Tibial artery (tissue), 4 donors: ENCODE data around the gene MMP2.

Experiments used
- DNase-seq, 2 donors: peaks; one replicate each; pipeline ENCODE4 v3.0.0-alpha.2; 2019
- H3K27ac ChIP-seq, 2 donors: fragments of 200-600 bp; sonication (generic) in 1 of 2; 1 replicate in 1 of 2; 2 replicates in 1 of 2; pipeline ENCODE4 v1.5.1; 2018 to 2019; ENCODE audit warnings: mild to moderate bottlenecking in 1 of 2
- H3K27me3 ChIP-seq, 2 donors: fragments of 200-600 bp; sonication (generic) in 1 of 2; one replicate each; pipeline versions ENCODE4 v1.5.1 to v1.6.0; 2016 to 2019
- H3K36me3 ChIP-seq, 3 donors: fragments of 200-600 bp; sonication (generic) in 2 of 3; one replicate each; pipeline ENCODE4 v1.5.1; 2016 to 2019; ENCODE audit warnings: mild to moderate bottlenecking in 2 of 3
- H3K4me1 ChIP-seq, 4 donors: fragments of 200-600 bp; sonication (generic) in 2 of 4; 1 replicate in 3 of 4; 2 replicates in 1 of 4; pipeline ENCODE4 v1.5.1; 2016 to 2019
- H3K4me3 ChIP-seq, 2 donors: fragments of 200-600 bp; sonication (generic) in 1 of 2; 1 replicate in 1 of 2; 2 replicates in 1 of 2; pipeline ENCODE4 v1.5.1; 2018 to 2019; ENCODE audit warnings: mild to moderate bottlenecking in 2 of 2
- H3K9me3 ChIP-seq, 3 donors: fragments of 200-600 bp; sonication (generic) in 1 of 3; one replicate each; pipeline ENCODE4 v1.5.1; 2016 to 2019
- intact Hi-C: fragments of 100-400 bp; cut with DNase I; formaldehyde crosslinking; loops from one replicate; pipeline ENCODE4 v1.15.0; 2023; ENCODE audit warnings: low total_unique reads
- TF ChIP-seq, protein P1 (sequence below), 2 experiments: fragments of 200-600 bp in 1 of 2; fragments of 450-650 bp in 1 of 2; IDR thresholded peaks; one replicate each; pipeline ENCODE4 v1.5.1; 2017 to 2019; ENCODE audit warnings: antibody characterized with exemption in 2 of 2, mild to moderate bottlenecking in 1 of 2, moderate library complexity in 1 of 2

The MMP2 gene

GRCh38 chr16:55462241-55462640 lies 16.8 kb upstream of the MMP2 start:
- Histone ChIP-seq H3K36me3 (no peaks in the 10 kb centered on the region), H3K9me3 (no peaks in the 10 kb centered on the region), H3K4me3 (no peak overlapping the region), H3K4me1 (no peaks in the 10 kb centered on the region), H3K27me3 (no peaks in the 10 kb centered on the region), H3K27ac (no peak overlapping the region)
- TF ChIP-seq, protein P1, sequence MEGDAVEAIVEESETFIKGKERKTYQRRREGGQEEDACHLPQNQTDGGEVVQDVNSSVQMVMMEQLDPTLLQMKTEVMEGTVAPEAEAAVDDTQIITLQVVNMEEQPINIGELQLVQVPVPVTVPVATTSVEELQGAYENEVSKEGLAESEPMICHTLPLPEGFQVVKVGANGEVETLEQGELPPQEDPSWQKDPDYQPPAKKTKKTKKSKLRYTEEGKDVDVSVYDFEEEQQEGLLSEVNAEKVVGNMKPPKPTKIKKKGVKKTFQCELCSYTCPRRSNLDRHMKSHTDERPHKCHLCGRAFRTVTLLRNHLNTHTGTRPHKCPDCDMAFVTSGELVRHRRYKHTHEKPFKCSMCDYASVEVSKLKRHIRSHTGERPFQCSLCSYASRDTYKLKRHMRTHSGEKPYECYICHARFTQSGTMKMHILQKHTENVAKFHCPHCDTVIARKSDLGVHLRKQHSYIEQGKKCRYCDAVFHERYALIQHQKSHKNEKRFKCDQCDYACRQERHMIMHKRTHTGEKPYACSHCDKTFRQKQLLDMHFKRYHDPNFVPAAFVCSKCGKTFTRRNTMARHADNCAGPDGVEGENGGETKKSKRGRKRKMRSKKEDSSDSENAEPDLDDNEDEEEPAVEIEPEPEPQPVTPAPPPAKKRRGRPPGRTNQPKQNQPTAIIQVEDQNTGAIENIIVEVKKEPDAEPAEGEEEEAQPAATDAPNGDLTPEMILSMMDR (IDR thresholded peaks at IDR 0.05): no peak
- DNase-seq: peak in 1 of 2 donors; percentile 37
- intact Hi-C loops: loop anchor here (5.0 kb wide), 1 partner anchor 240 kb away; no protein-coding TSS in a partner anchor

- TF ChIP-seq, protein P1 (IDR thresholded peaks at IDR 0.05): no peak
- Histone ChIP-seq H3K27ac (no peak overlapping the region), H3K27me3 (no peaks in the 10 kb centered on the region), H3K36me3 (no peaks in the 10 kb centered on the region), H3K9me3 (no peaks in the 10 kb centered on the region), H3K4me3 (no peak overlapping the region), H3K4me1 (no peaks in the 10 kb centered on the region)
- DNase-seq: peak in 1 of 2 donors; percentile 51
- intact Hi-C loops: loop anchor here (2.0 to 5.0 kb wide), 2 partner anchors 78 to 238 kb away; no protein-coding TSS in a partner anchor
These were observed 14.6 kb upstream of the MMP2 start for GRCh38 chr16:55464375-55464774.

DNA sequence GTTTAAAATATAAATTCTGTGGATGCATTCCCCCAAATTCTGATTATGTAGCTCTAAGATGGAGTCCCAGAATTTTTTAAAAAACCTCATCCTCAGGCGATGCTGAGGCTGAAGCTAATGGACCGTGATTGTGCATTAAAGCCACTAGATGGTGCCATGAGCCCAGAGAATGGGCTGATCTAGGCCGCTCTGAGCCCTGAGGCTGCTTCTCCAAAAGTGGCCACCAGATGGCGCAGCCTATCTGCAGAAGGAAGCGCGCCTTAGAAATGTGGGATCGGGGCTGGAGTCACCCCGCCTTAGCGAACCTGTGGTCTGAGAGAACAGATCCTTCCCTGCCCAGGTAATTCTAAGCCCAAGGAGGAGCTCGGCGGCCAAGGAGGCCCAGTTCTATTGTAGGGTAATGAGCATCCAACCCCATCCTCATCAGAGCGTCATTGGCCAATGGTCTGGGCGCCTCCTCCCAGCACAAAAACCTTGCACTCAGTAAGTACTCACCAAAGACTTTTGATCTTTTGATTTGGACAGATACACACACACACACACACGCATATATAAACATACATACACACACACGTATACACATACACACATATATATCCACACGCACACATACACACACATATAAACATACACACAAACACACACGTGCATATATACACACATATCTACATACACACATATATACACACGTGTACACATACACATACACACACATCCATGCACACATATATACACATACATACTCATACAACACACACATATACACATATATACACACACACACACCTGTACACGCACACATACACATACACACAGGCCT lies 13.7 kb upstream of the MMP2 start:
- Histone ChIP-seq H3K27me3 (no peaks in the 10 kb centered on the region), H3K4me1 (peaks cover 0 to 3% (median under 1%) of the 10 kb centered on the region in 4 donors), H3K9me3 (no peaks in the 10 kb centered on the region), H3K27ac (no peak overlapping the region), H3K36me3 (no peaks in the 10 kb centered on the region), H3K4me3 (no peak overlapping the region)
- TF ChIP-seq, protein P1 (IDR thresholded peaks at IDR 0.05): peak; percentile 99 to 100
- DNase-seq: peak; percentile 89 to 92
- intact Hi-C loops: loop anchor here (2.0 to 5.0 kb wide), 2 partner anchors 78 to 377 kb away; no protein-coding TSS in a partner anchor

DNA sequence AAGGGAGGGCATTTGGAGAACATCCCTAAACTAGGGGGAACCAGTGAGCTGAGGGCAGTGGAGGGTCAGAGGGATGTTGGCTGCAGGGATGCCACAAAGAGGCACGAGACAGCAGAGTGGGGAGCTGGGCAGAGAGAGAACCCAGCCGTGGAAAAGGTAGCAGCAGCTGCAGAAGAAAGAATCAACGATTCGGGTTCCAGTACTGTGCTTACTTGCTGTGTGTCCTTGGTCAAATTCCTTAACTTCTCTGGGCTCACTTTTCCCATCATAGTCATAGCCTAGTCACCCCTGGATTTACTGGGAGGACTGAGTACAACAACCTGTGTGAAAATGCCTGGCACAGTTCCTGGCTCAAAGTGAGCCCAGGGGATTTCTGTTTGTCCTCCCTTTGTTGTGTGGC lies 12.8 kb upstream of the MMP2 start:
- Histone ChIP-seq H3K36me3 (no peaks in the 10 kb centered on the region), H3K9me3 (no peaks in the 10 kb centered on the region), H3K4me1 (peaks cover 0 to 12% (median 7%) of the 10 kb centered on the region in 4 donors), H3K4me3 (no peak overlapping the region), H3K27ac (no peak overlapping the region), H3K27me3 (no peaks in the 10 kb centered on the region)
- intact Hi-C loops: loop anchor here (5.0 kb wide), 1 partner anchor 376 kb away; no protein-coding TSS in a partner anchor
- TF ChIP-seq, protein P1 (IDR thresholded peaks at IDR 0.05): no peak
- DNase-seq: peak in 1 of 2 donors; percentile 16

- no peaks in the 10 kb centered on the region for H3K36me3 ChIP-seq
- no peaks in the 10 kb centered on the region for H3K9me3 ChIP-seq
- TF ChIP-seq, protein P1 (IDR thresholded peaks at IDR 0.05): no peak
- no peak overlapping the region for H3K27ac ChIP-seq
- no peak overlapping the region for H3K4me3 ChIP-seq
- no peaks in the 10 kb centered on the region for H3K27me3 ChIP-seq
- intact Hi-C loops: loop anchor here (5.0 kb wide), 1 partner anchor 374 kb away; no protein-coding TSS in a partner anchor
- H3K4me1 ChIP-seq: peaks cover 0 to 21% (median 11%) of the 10 kb centered on the region in 4 donors
- peak in 1 of 2 donors; percentile 57 for DNase-seq
These were observed 11.1 kb upstream of the MMP2 start for GRCh38 chr16:55467898-55468297.
